ENCODE data around the gene TMEM240.
"Not testable (repeated sequence)": the region's sequence is repeated elsewhere in the genome, so short reads cannot be mapped to it uniquely, and the experiment has no call there.

TMEM240 gene

DNA sequence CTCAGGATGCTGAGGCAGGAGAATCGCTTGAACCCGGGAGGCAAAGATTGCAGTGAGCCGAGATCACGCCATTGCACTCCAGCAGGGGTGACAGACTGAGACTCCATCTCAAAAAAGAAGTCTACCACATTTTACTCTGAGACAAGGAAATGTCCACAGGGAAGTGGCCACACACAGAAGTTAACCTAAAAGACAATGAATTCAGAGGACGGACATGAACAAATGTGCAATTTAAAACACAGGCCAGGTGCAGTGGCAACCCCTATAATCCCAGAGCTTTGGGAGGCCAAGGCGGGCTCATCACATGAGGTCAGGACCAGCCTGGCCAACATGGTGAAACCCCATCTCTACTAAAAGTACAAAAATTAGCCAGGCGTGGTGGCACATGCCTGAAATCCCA lies 17.3 kb upstream of the TMEM240 start:
- DNase-seq (ENCODE audit: low read depth, low spot score) = not testable (repeated sequence)

DNA sequence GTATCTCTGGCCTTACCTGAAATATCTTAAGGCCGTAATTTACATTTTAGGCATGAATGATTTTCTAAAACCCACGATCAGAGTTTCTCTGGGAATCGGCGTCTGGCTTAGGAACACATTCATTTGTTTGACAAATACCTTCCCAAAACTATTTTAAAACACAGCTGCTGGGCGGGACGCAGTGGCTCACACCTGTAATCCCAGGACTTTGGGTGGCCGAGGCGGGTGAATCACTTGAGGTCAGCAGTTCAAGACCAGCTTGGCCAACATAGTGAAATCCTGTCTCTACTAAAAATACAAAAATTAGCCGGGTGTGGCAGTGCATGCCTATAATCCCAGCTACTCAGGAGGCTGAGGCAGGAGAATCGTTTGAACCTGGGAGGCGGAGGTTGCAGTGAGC lies 16.5 kb upstream of the TMEM240 start:
- not testable (repeated sequence) for DNase-seq (ENCODE audit: low read depth, low spot score)

GRCh38 chr1:1556505-1556904 lies 16.1 kb upstream of the TMEM240 start:
- DNase-seq (ENCODE audit: low read depth, low spot score) = no peak

DNA sequence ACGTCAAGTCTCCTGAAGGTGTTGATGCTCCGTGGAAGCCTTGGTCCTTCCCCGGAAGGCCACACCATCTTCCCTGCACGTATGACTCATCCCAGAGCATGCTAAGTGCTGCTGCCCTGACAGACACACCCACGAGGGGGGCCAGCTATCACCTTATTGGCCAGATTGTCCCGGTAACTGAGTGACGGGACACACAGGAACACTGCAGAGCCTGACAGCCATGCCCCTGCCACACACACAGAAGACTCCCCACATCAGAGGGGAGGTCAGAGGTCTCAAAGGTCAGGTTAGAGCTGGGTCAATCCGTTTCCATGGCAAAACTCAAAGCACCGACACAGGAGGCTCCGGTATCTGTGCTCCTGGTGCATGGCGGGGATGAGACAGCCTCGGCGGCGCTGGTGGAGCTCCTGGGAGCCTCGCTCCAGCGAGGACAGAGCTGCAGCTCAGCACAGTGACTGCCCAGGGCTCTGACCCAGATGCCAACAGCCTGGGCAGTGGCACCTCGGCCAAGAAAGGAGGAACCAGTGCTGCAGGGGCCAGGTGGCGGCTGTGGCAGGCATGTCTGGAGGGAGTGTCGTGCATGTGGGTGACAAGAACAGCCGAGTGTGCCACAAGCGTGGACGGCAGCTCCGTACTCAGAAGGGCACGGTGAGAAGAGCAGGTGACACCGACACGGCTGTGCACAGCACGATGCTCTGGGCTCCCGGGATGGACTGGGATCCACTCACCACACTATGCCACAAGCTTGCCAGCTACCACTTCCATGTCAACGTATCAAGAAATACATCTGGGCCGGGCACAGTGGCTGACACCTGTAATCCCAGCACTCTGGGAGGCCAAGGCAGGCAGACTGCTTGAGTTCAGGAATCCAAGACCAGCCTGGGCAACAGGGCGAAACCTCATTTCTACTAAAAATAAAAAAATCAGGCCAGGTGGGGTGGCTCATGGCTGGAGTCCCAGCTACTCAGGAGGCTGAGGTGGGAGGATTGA lies 14.8 kb upstream of the TMEM240 start:
- peak; percentile 79 for DNase-seq (ENCODE audit: low read depth, low spot score)

- DNase-seq (ENCODE audit: low read depth, low spot score) = peak; percentile 58
These were observed 14.1 kb upstream of the TMEM240 start for GRCh38 chr1:1554550-1554925.

- DNase-seq (ENCODE audit: low read depth, low spot score) = no peak
These were observed 13.5 kb upstream of the TMEM240 start for GRCh38 chr1:1553821-1554494.

GRCh38 chr1:1552263-1552639 lies 11.8 kb upstream of the TMEM240 start:
- no peak for DNase-seq (ENCODE audit: low read depth, low spot score)

DNA sequence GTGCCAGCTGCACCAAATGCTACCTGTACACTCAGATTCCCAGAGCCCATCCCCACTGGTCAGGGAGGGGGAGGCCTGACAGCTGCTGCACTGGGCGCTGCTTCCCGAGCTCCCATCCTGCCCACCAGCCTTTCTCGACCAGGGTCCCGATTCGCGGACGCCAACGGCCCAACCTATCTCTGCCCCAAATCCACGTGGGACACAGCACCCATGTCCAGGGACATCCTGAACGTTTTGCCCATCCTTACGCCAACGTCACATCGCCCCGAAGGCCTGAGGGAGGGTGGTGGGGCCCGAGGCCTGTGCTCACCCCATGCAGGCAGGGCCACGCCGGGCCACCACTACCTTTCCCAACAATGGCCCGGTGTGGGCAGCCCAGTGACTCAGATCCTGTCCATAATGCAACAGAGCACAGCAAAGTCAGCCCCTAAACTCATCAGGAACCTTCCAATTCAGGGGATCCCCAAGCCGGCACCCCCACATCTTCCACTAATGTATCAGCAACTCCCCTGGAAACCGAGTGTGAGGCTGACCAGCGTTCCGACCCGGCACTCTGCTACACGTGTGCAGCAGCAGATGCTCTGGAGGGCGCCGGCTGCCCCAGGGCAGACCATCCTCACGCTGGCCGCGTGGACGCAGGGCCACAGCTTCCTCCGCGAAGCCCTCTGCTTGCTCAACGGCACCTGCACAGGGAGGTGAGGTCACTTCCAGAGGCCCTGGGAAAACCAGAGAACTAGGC lies 11.3 kb upstream of the TMEM240 start:
- DNase-seq (ENCODE audit: low read depth, low spot score) = no peak

DNA sequence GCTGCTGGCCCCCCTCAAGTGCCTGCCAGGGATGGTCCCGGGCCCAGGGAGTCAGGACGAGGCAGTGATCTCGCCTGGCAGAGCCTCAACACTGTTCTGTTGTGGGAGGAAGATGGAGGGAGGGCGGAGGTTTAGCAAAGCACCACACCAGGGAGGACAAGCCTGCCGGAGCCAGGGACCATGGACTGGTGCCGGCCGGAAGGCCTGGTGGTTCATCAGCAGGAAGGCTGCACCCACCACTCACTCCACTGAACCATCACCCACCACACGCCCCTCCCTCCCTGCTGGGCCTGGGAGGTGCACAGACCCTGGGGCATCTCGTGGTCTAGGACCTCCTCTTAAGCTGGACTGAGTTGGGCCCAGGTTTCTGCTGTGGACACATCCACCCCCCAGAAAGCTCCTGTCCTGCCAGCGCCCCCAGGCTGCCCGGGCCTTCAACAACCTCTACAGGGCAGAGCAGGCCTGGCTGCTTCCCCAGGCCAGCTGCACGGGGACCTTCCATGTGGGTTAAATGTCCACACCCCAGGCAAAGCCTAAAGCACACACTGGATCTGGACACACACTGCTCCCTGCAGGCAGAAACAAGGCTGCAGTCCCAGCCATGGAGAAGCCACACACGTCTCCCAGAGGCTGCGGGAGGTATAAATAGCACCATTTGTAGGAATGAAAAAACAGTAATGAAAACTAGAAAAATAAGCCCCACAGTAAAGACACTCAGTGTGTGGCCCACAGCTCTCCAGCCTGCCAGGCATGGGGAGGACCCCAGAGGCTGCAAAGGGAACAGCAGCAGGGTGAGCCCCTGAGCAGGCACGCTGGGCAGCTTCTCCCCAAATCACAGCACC lies 10.4 kb upstream of the TMEM240 start:
- DNase-seq (ENCODE audit: low read depth, low spot score) = peak; percentile 55

- DNase-seq (ENCODE audit: low read depth, low spot score) = no peak
These were observed 9.7 kb upstream of the TMEM240 start for GRCh38 chr1:1550087-1550486.

GRCh38 chr1:1548591-1548990 lies 8.2 kb upstream of the TMEM240 start:
- no peak for DNase-seq (ENCODE audit: low read depth, low spot score)

DNA sequence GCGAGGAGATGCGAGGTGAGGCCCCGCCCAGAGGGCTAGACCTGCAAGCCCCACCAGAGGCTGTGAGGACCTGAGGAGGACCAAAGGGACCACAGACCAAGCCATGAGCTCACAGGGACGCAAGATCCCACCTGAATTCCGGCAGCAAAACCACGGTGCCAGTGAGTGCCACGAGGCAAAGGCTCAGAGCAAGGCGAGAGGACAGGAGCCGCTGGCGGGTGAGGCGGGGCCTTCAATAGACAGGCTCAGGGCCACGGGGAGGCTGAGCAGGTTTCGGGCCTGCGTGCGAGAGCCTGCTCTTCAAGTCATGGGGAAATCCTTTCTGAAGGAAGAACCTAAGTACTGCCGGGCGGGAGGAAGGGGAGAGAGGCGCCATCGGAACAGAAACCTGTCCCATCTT lies 7.1 kb upstream of the TMEM240 start:
- no peak for DNase-seq (ENCODE audit: low read depth, low spot score)

- no peak for DNase-seq (ENCODE audit: low read depth, low spot score)
These were observed 6.6 kb upstream of the TMEM240 start for GRCh38 chr1:1547011-1547410.

DNA sequence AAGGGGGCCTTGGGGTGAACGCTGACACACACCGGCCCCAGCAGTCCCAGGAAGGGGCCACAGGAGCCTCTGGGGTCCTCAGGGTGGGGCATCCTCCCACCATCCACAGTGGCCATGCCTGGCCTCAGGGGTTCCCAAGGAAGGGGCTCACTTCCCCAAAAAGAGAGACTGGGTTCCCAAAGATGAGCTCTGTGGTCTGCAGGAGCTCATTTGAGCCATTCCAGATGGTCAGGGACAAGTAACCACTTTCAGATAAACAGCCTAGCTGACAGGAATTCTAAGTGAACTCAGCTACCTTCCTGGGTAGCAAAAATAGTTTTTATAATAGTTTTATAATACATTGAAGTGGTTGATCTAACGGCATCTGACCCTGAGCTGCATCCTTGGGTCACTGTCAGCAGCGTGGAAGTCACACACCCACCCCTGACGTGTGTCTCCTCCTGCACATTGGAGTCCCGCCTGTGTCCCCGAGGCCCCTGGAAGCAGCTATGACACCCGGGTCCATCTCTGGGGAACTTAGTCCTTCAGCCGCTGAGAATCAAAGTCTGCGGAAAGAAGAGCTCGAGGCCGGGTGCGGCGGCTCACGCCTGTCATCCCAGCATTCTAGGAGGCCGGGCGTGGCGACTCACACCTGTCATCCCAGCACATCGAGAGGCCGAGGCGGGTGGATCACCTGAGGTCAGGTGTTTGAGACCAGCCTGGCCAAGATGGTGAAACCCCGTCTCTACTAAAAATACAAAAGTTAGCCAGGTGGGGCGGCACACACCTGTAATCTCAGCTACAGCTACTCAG lies 5.7 kb upstream of the TMEM240 start:
- no peak for DNase-seq (ENCODE audit: low read depth, low spot score)

- no peak for DNase-seq (ENCODE audit: low read depth, low spot score)
These were observed 4.1 kb upstream of the TMEM240 start for GRCh38 chr1:1544544-1544943.

DNA sequence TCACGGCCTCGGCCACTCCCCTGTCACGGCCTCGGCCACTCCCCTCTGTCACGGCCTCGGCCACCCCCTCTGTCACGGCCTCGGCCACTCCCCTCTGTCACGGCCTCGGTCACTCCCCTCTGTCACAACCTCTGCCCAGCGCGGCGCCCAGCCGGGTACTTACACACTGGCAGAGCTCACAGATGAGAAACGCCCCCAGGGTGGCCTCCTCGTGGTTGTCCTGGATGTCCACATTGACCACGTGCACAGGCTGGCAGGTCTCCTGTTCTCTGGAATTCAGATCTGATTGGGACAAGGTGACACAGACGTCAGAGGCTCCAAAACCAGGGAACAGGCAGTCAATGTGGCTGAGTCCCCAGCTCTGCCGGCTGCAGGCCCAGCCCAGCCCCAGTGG lies 3.3 kb upstream of the TMEM240 start:
- DNase-seq (ENCODE audit: low read depth, low spot score) = no peak

- DNase-seq (ENCODE audit: low read depth, low spot score) = no peak
These were observed 2.6 kb upstream of the TMEM240 start for GRCh38 chr1:1542766-1543705.

DNA sequence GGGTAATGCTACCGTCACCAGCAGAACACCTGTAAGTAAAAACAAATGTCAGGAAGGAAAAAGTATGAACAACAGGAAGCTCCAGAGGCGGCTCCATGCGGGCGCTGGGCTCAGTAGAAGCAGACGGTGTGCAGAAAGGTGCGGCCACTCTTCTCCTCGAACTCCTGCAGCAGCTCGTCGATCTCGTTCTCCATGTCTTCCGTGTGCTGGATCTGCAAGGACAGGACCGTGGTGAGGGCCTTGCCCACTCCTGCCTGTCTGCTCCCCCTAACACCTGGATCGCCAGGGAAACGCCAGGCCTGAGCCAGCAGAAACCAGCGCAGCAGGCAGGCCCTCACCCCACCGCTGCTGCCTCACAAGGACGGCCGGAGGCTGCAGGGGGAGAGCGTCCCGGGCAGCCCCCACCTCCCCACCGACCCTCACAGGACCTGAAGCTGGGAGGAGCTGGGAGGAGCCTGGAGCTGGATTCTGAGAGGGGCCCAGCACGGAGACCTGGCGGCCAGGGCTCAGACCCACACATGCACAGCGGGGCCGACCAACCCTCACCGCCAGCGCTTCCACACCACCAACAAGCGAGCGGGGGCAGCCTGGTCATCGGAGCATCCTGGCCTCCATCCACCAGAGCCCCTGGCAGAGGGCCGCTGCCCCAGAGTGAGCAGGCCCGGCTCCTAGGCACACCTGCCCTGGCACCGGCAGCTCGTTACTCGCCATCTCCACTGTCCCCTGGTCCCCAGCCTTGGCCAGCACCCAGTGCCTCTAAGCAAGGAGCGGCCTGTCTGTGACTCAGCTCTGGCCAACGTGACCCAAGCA lies 1.7 kb upstream of the TMEM240 start:
- DNase-seq (ENCODE audit: low read depth, low spot score) = no peak

All from astrocyte of the hippocampus (primary cell).